CD4-positive, alpha-beta T cell (primary cell): ENCODE data around the gene GNA15. TPM values are rescaled to one million over a fixed set of nuclear protein-coding genes. Genes with fewer than 3 reads are reported as not detected.

Experiments used
- ATAC-seq: fragments of 200-7000 bp; cut with Tn5 transposase; one replicate; pipeline ENCODE4 v1.10.0; 2022; ENCODE audit warnings: mild to moderate bottlenecking; ENCODE audit not compliant: poor library complexity
- CTCF ChIA-PET: fragments of 350-600 bp; sonication (Branson Sonifier 250); formaldehyde crosslinking; loops from one replicate; lab custom pipeline; 2021; ENCODE audit warnings: antibody characterized with exemption, inconsistent platforms; lab: Charles Lee
- POLR2A ChIA-PET: fragments of 350-600 bp; sonication (Branson Sonifier 250); formaldehyde crosslinking; loops from one replicate; lab custom pipeline; 2021; ENCODE audit warnings: antibody characterized with exemption, inconsistent platforms; lab: Charles Lee
- DNase-seq, 14 experiments: peaks; one replicate each; pipeline ENCODE4 v3.0.0-alpha.2; 2013 to 2020; ENCODE audit warnings: mixed read lengths in 2 of 14
- H3K27ac ChIP-seq, 2 donors: one replicate each; pipeline versions ENCODE4 v1.5.1 to v1.7.0; 2013; ENCODE audit warnings: low read length in 2 of 2, low read depth in 1 of 2, mild to moderate bottlenecking in 1 of 2
- H3K27me3 ChIP-seq, 2 experiments: 1 replicate in 1 of 2; 2 replicates in 1 of 2; pipeline versions ENCODE4 v1.6.1 to v1.7.0; 2013; ENCODE audit warnings: low read length in 2 of 2, control low read depth in 1 of 2, mild to moderate bottlenecking in 1 of 2, moderate library complexity in 1 of 2; ENCODE audit not compliant: insufficient read depth in 2 of 2, control insufficient read depth in 1 of 2
- H3K36me3 ChIP-seq: one replicate; pipeline ENCODE4 v1.6.1; 2013; ENCODE audit warnings: low read length, control low read depth; ENCODE audit not compliant: insufficient read depth
- H3K4me1 ChIP-seq: one replicate; pipeline ENCODE4 v1.6.1; 2013; ENCODE audit warnings: low read length, control low read depth; ENCODE audit not compliant: insufficient read depth
- H3K4me3 ChIP-seq: one replicate; pipeline ENCODE4 v1.5.1; 2013; ENCODE audit warnings: mild to moderate bottlenecking, low read length, moderate library complexity
- H3K9me3 ChIP-seq, 2 experiments: 1 replicate in 1 of 2; 2 replicates in 1 of 2; pipeline versions ENCODE4 v1.6.1 to v1.7.0; 2013; ENCODE audit warnings: low read length in 2 of 2, mild to moderate bottlenecking in 2 of 2, control low read depth in 1 of 2, moderate library complexity in 1 of 2; ENCODE audit not compliant: control insufficient read depth in 1 of 2, insufficient read depth in 1 of 2
- H3K27ac Mint-ChIP-seq: one replicate; pipeline ENCODE4 v1.8.0; 2020; ENCODE audit warnings: mixed read lengths
- H3K27me3 Mint-ChIP-seq: one replicate; pipeline ENCODE4 v1.8.0; 2021; ENCODE audit warnings: mixed read lengths
- H3K36me3 Mint-ChIP-seq: one replicate; pipeline ENCODE4 v1.8.0; 2021; ENCODE audit warnings: low read depth, mixed read lengths
- H3K4me1 Mint-ChIP-seq: one replicate; pipeline ENCODE4 v1.8.0; 2021; ENCODE audit warnings: low read depth, mixed read lengths
- H3K4me3 Mint-ChIP-seq: one replicate; pipeline ENCODE4 v1.8.0; 2020; ENCODE audit warnings: mild to moderate bottlenecking, mixed read lengths
- H3K9me3 Mint-ChIP-seq: one replicate; pipeline ENCODE4 v1.8.0; 2020; ENCODE audit warnings: mixed read lengths
- CTCF ChIP-seq: fragments of 200-600 bp; IDR thresholded peaks from one replicate; pipeline ENCODE4 v1.8.0; 2022; ENCODE audit warnings: antibody characterized with exemption, mild to moderate bottlenecking
- intact Hi-C, 2 experiments: fragments of 100-400 bp; cut with DNase I in 1 of 2; cut with micrococcal nuclease in 1 of 2; formaldehyde crosslinking; loops; one replicate each; pipeline versions ENCODE4 v1.15.1 to v1.9.0; 2023 to 2025; cut with DNase I, micrococcal nuclease
- total RNA-seq, 174 experiments: library from RNA in 2 of 174; stranded (reverse) in 2 of 174; gene quantifications; one replicate each; pipeline ENCODE4 v1.2.3 and lab custom pipeline; 2021 to 2026

GNA15 gene
- total RNA-seq, 2 experiments from 2014 or later = 12.1 to 14.9 TPM

GRCh38 chr19:3118232-3119070 lies 17.4 kb upstream of the GNA15 start:
- H3K27me3 Mint-ChIP-seq = no peaks in the 10 kb centered on the region
- H3K27me3 ChIP-seq = no peaks in the 10 kb centered on the region
- no peak overlapping the region for H3K27ac Mint-ChIP-seq
- no peak for DNase-seq
- peaks cover 0 to 3% of the 10 kb centered on the region in 2 experiments for H3K9me3 ChIP-seq
- H3K4me1 ChIP-seq = no peaks in the 10 kb centered on the region
- no peak for ATAC-seq
- no peak overlapping the region for H3K4me3 Mint-ChIP-seq
- no peak for TF ChIP-seq CTCF
- ChIA-PET CTCF (no interaction called here), POLR2A (no interaction called here)
- no peak overlapping the region for H3K4me3 ChIP-seq
- no peaks in the 10 kb centered on the region for H3K36me3 Mint-ChIP-seq
- intact Hi-C loops = loop anchor here in 1 of 2 experiments (10.0 kb wide), 1 partner anchor 324 kb away; no protein-coding TSS in a partner anchor
- no peak overlapping the region for H3K27ac ChIP-seq
- H3K36me3 ChIP-seq = no peaks in the 10 kb centered on the region
- H3K4me1 Mint-ChIP-seq = no peaks in the 10 kb centered on the region
- H3K9me3 Mint-ChIP-seq = no peaks in the 10 kb centered on the region

- Histone ChIP-seq H3K36me3 (no peaks in the 10 kb centered on the region), H3K4me3 (no peak overlapping the region), H3K27me3 (no peaks in the 10 kb centered on the region), H3K4me1 (no peaks in the 10 kb centered on the region), H3K9me3 (peaks cover 0 to 3% of the 10 kb centered on the region in 2 experiments), H3K27ac (no peak overlapping the region)
- Mint-ChIP-seq H3K27ac (no peak overlapping the region), H3K27me3 (no peaks in the 10 kb centered on the region), H3K4me3 (no peak overlapping the region), H3K4me1 (no peaks in the 10 kb centered on the region), H3K36me3 (no peaks in the 10 kb centered on the region), H3K9me3 (no peaks in the 10 kb centered on the region)
- DNase-seq = no peak
- ChIA-PET CTCF (no interaction called here), POLR2A (no interaction called here)
- no peak for TF ChIP-seq CTCF
- intact Hi-C loops = loop anchor here in 1 of 2 experiments (10.0 kb wide), 1 partner anchor 324 kb away; no protein-coding TSS in a partner anchor
- ATAC-seq = no peak
These were observed 16.7 kb upstream of the GNA15 start for GRCh38 chr19:3119071-3119595.

GRCh38 chr19:3119693-3120380 lies 16.0 kb upstream of the GNA15 start:
- H3K27ac Mint-ChIP-seq = no peak overlapping the region
- Histone ChIP-seq H3K4me3 (no peak overlapping the region), H3K36me3 (no peaks in the 10 kb centered on the region), H3K27ac (no peak overlapping the region), H3K4me1 (no peaks in the 10 kb centered on the region), H3K27me3 (no peaks in the 10 kb centered on the region), H3K9me3 (peaks cover 0 to 3% of the 10 kb centered on the region in 2 experiments)
- POLR2A ChIA-PET = no interaction called here
- intact Hi-C loops = loop anchor here in 1 of 2 experiments (10.0 kb wide), 1 partner anchor 325 kb away; no protein-coding TSS in a partner anchor
- DNase-seq = no peak
- no peaks in the 10 kb centered on the region for H3K36me3 Mint-ChIP-seq
- no peaks in the 10 kb centered on the region for H3K4me1 Mint-ChIP-seq
- CTCF ChIA-PET = no interaction called here
- H3K27me3 Mint-ChIP-seq = no peaks in the 10 kb centered on the region
- no peak for ATAC-seq
- no peak for TF ChIP-seq CTCF
- no peak overlapping the region for H3K4me3 Mint-ChIP-seq
- H3K9me3 Mint-ChIP-seq = no peaks in the 10 kb centered on the region
